Measurements from ENCODE around the gene WIPF1.

Gene WIPF1, protein sequence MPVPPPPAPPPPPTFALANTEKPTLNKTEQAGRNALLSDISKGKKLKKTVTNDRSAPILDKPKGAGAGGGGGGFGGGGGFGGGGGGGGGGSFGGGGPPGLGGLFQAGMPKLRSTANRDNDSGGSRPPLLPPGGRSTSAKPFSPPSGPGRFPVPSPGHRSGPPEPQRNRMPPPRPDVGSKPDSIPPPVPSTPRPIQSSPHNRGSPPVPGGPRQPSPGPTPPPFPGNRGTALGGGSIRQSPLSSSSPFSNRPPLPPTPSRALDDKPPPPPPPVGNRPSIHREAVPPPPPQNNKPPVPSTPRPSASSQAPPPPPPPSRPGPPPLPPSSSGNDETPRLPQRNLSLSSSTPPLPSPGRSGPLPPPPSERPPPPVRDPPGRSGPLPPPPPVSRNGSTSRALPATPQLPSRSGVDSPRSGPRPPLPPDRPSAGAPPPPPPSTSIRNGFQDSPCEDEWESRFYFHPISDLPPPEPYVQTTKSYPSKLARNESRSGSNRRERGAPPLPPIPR

DNA sequence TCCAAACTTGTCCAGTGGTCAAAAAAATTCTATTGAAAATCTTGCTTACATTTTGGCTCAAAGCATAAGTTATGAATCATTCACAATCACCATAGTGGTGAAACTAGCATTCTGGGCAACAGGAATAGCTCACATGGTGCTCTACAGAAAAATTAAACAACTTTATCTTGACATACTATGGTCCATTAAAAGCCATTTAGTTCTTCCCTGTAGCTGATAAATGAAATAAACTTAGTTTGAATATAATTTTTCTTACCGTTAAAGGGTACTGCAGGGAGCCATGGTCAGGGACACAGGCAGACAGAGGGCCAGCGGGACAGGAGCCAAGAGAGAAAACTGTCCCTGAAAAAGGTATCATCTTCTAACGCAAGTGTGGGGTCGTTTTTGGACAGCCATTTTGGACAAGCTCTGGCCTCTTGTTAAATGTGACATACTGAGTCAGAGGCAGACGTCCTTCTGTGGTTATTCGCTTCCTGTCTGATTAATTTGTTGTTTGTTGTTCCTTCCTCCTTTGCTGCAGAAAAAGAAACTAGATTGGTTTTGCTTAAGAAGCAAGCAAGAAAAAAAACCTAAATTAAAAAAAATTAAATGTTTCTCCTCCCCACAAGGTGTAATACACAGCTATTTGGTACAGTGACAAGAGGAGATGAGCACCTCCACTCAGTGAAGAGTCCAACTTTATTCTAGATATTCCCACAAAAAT lies at the start of gene WIPF1:
Gene WIPF1 (minus strand): TSS at position 460 of the 703 bp plus-strand sequence. CDS start 12,231 bp downstream, outside the sequence.
- DNase-seq, result peak; percentile 33

DNA sequence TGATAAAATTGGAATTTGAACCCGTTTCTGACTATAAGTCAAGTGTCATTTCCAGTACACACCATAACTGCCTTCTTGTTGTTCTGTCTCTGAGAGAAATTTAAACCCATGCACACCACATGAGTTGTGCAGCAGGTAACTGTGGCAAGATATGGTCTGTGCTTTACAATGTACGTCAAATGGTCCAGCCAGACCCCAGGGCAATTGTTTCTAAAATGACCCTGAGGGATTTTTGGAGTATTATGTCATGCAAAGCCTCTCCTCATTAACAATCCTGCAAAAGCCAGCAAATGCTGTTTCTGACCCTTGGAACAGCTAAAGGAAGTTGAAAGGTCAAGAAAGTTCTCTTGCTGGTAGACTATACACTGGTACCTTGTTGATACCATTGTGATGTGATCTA lies 47.7 kb upstream of the WIPF1 start:
- no peak for DNase-seq

DNA sequence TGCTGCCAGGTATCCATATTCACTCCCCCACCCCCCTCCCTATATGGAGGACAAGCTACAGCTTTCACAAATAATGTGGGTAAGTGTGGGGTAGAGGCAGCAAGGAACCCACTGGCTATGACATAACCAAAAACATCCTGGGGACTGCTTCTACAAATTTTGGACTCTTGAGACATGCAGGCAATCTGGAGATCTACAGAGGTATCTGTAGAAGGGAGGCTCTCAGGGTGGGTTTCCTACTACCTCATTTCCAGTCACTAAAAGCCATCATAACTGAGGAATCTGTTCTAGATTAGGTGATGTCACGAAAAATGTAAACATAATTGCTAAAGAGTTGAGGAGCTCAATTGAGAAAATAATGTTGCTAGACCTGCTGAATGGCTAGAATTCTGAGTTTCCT lies 46.8 kb upstream of the WIPF1 start:
- DNase-seq, result no peak

DNA sequence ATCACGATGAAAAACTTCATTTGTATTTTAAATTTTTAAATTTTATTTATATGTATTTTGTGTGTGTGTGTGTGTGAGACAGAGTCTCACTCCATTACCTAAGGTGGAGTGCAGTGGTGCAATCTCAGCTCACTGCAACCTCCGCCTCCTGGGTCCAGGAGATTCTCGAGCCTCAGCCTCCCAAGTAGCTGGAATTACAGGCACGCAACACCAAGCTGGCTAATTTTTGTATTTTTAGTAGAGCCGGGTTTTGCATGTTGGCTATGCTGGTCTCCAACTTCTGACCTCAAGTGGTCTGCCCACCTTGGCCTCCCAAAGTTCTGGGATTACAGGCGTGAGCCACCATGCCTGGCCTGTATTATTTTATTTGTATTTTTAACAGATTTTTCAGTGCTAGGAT lies 45.8 kb upstream of the WIPF1 start:
- no peak for DNase-seq

DNA sequence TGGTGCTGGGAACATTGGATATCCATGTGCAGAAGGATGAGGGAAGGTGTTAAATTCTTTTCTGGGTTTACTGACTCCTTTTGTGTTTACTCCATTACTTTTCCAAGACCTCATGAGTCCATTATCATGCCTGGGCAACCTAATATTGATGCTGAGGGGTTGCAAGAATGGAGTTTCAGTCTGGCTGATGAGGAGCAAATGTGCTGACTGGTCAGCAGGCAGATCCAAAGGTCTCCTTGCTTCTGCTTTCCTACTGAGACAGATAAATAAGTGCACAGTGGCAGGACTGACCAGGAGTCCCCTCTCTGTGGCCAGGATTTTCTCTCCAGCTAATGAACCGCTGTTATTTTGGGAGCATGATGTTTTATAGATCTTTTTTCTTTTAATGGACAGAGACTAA lies 43.6 kb upstream of the WIPF1 start:
- DNase-seq, result no peak

DNA sequence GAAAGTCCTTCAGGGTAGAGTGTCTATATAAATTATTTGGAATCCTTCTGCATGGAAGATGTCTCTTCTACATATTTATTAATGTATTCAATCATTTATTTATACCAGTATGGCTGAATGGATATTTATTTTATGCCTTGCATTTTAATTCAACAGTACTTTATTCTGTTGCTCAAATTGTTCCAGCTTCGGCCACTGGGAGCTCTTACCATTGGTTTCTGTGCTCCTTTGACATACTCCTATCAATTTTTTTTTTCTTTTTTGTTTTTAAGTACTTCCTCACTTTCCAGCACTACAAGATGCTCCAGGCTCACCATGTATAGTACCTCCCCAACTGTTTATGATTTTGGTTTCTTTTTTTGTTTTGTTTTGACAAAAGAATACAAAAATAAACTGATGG lies 39.4 kb upstream of the WIPF1 start:
- DNase-seq, result no peak

DNA sequence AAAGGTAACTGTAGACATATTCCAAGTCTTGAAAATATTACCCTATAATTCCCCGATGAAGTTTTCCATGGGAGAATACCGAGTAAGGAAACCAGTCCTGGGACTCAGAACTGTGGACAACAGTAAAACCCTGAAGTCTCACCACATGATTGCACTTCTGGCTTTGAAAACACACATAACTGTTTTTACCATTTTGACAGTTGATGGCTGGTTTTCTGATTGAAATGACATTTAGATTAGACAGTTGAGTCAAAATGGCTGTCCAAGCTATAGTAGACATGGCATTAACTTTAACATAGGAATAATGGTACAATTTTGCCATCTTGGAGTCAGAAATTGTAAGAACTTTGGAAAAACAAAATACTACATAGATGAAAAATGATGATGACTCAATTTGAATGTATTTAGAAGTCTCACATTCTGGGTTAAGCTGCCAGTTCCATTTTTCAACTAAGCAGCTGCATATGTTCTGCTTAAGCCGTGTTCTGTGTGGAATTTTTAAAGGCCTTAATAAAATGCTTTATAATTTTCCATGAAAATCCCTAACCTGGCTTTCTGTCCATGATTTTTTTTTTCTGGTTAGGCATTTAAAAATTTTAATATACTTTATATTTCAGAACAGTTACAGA lies 38.3 kb upstream of the WIPF1 start:
- DNase-seq, result no peak

DNA sequence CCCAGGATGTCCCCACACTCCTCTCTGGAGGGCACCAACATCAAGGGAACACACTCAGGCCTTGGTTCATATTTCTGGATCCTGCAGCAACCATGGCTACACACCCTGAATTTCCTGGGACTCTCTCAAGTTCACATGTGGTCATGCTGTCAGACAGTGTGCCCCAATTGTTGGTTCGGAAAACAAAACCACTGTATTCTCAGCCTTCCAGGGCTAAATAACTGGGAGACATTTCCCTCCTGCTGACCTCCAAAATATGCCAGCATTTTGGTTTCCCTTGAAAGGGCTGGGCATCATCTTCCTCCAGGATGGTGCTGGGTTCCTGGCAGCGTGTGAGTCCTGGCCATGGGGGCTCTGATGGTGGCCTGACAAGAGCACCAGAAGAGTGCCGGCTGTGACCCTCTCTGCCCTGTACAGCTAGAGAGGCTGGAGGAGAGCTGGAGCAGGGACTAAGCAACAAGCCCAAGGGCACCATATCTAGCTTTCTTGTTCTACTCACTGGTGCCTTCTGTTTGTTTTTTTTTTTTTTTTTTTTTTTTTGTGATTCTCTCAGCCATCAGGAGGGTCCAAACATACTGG lies 37.5 kb upstream of the WIPF1 start:
- no peak for DNase-seq

DNA sequence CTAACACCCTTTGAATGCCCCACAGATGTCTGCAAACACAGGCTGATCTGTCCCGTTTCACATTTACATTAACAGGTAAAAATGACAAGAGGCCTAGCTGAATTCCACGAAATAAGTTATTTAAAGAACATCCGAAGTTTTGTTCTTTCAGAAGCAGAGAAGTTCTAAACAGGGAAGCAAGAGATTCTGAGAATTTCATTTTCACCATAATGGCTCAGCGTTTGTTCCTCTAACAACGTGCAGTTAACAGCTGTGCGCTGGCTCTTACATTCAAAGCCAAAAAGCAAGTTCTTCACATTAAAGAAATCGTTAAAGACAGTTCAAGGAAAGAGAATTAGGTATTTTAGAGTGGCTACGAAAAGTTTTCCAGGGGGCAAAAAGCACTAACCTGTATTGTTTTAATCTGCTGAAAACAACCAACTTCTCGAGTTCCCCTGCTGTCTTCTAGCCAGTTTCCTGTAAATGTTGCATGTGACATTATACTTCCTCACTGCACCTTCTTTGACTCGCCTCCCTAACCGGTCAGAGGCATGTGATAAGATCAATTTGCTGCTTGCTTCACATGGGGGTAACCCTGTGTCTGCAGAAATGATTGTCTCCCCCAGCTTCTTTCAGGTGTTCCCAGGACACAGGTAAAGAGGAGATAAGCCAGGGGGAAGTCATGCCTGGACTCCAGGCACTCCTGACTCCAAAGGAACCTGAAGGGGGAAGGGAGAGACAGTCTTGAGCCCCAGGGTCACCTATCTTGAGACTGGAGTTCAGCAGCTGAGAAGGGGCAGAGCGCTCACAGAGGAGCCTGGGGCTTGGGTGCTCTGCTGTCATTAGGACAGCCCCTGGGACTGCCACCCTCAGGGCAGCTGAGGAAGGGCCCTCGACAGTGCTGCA lies 36.8 kb upstream of the WIPF1 start:
- DNase-seq, result peak; percentile 27

DNA sequence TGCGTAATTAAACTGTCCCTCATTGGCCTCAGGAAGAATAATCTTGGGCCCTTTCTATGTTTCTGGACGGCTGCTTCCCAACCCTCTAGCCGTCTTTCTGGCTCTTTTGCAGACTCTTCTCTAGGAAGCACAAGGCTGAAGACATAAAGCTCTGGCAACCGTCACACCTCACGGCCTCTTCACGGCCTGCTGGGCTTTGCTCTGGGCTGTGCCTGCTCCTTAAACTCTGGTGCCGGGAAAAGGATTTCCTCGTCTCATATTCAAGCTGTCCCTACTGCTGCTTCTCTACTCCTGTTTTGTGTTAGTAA lies 36.0 kb upstream of the WIPF1 start:
- DNase-seq, result no peak

DNA sequence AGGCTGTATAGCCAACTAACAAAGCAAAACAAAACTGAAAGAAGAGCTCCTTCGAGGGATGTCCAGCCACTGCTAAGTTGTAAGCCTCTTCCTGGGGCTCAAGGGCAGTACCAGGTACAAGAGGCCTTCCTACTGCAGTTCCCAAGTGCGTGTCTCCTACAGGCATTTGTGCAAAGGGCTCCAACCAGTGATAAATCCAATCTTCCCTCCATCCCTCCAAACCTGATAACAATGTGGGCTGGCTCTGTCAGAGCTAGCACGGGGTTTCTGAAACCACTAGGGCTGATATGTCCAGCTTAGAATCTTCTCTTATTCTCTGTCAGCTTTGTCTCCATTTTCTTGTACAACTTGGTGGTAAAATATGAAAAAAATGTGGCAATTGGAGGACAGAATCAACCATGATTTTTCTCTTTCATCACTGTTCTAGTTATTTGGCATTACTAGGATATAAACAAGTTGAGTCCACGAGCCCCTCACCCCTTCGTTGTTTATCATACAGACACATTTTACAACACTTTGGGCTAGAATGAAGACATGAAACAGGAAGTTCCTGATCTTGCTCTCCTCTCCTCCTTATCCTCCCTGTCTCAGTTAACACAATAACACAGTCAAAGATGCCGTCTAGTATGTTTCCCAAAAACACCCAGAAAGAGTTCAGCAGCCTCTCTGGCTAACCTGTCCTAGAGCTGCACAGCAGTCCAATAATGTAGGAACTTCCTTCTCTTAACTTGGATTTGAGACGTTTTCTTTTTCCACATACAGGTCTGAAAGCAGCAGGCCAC lies 35.4 kb upstream of the WIPF1 start:
- DNase-seq, result no peak

DNA sequence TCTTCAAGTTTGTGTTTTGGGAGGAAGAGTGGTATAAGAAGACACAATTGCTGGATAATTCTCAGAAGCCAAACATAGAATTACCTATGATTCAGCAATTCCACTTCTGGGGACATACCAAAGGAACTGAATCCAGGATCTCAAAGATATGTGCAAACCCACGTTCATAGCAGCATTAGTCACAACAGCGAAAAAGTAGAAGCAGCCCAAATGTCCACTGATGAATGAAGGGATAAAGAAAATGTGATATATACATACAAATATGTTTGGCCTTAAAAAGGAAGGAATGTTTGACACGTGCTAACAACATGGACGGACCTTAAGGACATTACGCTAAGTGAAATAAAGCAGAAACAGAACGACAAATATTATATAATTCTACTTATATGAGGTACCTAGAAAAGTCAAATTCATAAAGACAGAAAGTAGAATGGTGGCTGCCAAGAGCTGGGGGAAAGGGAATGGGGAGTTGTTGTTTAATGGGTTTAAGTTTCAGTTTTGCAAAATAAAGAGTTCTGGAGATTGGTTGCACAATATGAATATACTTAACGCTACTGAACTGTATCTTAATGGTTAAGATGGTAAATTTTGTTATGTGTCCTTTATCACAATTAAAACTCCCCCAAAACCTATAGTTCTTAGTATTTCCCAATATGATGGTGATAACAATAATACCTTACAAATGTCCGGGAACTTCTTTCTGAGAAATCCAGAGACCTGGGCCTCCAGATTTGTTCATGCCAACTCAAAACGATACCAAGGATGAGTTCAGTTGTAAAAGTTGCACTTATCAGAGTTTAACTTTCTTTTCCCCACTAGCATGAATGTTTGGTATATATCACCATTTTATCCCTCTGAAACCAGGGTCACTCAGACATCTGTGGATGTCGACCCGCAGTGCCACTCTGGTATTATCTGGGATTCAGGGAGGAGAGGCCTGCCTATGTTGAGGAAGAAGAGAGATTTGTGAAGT lies 33.7 kb upstream of the WIPF1 start:
- no peak for DNase-seq

DNA sequence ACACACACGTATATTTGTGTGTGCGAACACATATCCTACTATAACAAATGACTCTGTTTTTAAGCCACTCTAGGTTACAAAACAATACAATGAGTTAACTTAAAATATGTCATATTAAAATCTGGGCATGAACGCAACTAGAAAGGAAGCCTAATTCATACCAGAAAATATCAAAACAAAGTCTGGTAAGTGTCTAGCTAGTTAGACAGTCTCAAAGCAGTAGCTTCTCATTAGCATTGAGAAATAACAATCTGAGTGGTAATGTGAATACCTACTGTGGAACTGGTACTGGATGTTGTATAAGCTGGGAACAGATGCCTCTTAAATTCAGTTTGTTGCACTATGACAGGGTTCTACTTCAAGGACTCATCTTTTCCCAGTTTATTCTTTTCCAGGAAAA lies 32.5 kb upstream of the WIPF1 start:
- DNase-seq, result no peak

DNA sequence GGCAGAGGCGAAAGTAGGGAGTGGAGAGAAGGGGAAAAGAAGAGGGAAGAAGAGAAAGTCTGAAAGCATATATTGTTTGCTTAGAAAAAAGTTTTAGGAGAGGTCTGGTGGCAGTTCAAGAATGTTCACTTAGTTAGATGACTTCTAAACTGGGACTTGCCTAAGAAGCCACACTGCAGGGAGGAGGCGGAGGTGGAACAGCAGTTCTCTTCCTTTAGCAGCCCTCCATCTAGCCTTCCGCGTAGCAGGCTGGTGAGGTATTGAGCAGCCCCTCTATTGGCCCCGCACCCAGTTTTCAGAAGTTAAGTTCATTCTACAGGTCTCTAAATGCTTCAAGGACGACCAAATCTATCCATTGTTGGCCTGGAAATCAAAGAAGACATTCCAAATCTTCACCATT lies 31.9 kb upstream of the WIPF1 start:
- peak; percentile 35 for DNase-seq

DNA sequence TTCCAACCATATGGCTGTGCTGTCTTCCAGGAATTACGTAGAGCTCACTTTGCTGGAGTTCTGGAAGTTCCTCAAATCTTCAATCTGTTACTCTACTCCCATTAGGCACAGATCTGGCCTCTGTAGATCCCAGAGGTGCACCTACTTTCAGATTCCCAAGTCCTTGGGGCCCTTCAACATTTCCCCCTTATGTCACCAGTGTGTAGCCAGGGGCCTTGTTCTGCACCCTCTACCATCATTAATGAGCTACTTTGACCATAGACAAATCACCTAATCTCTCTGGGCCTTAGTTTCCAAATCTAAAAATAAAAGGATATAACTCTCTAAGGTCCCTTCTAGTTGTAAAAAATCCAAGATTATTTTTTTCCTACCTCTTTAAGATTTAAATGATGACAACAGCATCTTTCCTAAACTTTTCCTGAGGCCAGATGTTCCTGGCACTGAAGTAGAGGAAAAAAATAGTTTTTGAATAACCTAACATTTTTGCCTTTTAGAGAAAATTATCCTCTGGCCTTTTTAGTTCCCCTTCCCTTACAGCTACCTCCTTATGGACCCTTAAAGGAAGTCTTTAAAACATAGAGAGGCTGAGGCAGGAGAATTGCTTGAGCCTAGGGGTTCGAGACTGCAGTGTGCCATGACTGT lies 31.0 kb upstream of the WIPF1 start:
- no peak for DNase-seq

DNA sequence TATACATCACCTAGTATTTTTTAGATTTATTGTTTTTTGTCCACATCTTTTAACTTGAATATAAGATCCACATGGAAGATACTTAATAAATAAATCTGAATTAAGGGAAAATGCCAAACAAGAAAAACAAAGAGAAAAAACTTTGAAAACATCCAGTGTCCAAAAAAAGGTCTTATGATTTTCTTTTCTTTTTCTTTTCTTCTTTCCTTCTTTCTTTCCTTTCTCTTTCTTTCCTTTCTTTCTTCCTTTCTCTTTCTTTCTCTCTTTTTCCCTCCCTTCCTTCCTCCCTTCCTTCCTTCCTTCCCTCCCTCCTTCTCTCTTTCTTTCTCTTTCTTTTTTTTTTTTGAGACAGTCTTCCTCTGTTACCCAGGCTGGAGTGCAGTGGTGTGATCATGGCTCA lies 29.6 kb upstream of the WIPF1 start:
- DNase-seq, result no peak

DNA sequence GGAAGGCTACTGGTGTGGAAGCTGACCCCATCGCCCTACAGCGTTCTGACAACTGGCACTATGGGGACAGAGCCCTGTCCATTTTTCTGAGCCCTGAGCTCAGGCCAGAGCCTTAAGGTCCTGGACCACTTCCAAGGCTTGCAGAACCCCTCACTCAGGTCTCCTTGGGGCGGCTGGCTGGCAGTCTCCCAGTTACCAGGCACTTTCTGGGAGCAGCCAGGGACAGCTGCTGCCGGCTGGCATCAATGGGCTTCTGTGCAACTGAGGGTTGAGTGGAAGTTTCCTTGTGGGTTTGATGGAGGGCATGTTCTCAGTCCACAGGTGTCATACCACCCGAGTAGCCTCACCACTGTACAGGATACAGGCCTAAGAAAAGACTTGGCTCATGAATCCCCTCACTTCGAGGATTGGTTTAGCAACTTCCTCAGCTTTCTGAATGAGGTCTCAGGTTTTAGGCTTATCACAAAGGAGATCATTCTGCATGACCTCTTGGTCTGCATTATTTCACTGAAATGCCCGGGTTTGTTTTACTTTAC lies 27.4 kb upstream of the WIPF1 start:
- no peak for DNase-seq

DNA sequence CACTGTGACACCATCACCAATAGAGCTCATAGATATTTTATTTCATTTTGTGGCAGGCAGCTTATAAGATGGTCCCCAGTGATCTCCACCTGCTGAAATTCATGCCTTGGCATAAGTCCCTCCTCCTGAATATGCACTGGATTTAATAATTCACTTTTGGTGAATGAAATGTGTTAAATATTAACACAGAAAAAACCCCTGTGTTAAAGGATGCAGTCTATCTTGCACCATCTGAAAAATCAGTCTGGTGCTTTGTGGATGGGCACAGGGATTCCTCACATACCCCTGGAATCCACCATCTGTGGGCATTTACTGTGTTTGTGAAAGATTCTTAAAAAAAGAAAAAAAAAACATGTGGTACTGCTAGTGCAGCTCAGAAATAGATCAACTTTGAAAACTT lies 26.1 kb upstream of the WIPF1 start:
- no peak for DNase-seq

DNA sequence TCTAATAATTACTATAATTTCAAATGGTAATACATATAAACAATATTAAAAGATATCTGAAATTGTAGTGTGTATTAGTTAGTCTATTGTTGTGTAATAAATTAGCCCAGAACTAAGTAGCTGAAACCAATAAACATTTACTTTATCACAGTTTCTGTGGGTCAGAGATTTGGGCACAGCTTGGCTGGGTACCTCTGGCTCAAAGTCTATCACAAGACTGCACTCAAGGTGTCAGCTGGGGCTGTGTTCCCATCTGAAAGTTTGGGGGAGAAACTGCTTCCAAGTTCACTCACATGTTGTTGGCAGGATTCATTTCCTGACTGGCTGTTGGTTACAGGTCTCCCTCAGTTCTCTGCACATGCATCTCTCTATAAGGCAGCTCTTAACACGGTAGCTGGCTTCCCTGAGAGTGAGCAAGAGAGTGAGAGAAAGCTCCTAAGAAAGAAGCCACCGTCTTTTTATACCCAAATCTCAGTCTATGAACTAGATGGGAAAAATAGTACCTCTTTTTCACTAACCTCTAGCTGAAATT lies 25.6 kb upstream of the WIPF1 start:
- DNase-seq, result no peak
